ENCODE measurements around the gene NPC2.

DNA sequence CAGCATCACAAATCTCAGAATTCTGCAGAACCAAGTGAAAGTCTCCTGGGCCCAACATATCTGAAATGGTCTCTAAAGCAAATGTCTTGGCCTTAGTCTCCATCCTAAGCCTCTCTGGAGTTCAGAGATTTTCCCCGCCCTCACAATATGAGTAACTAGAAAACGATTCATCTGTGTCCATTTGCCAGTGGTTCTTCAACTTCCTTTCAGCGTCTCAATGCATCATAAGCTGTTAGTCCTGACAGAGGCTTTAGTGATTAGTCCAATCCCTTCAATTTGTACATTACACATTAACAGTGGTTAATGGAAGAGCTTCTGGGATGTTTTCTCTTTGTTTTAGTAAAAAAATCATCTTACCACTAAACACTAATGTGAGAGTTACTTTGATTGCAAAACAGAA, 17.4 kb downstream of the NPC2 start:
- TF ChIP-seq, protein P1, sequence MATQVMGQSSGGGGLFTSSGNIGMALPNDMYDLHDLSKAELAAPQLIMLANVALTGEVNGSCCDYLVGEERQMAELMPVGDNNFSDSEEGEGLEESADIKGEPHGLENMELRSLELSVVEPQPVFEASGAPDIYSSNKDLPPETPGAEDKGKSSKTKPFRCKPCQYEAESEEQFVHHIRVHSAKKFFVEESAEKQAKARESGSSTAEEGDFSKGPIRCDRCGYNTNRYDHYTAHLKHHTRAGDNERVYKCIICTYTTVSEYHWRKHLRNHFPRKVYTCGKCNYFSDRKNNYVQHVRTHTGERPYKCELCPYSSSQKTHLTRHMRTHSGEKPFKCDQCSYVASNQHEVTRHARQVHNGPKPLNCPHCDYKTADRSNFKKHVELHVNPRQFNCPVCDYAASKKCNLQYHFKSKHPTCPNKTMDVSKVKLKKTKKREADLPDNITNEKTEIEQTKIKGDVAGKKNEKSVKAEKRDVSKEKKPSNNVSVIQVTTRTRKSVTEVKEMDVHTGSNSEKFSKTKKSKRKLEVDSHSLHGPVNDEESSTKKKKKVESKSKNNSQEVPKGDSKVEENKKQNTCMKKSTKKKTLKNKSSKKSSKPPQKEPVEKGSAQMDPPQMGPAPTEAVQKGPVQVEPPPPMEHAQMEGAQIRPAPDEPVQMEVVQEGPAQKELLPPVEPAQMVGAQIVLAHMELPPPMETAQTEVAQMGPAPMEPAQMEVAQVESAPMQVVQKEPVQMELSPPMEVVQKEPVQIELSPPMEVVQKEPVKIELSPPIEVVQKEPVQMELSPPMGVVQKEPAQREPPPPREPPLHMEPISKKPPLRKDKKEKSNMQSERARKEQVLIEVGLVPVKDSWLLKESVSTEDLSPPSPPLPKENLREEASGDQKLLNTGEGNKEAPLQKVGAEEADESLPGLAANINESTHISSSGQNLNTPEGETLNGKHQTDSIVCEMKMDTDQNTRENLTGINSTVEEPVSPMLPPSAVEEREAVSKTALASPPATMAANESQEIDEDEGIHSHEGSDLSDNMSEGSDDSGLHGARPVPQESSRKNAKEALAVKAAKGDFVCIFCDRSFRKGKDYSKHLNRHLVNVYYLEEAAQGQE (IDR thresholded peaks at IDR 0.05; ENCODE audit: insufficient read depth in 1 of 2, low read depth in 2 of 2, low read length in 2 of 2) = no peak
- TF ChIP-seq POLR2AphosphoS5 (IDR thresholded peaks at IDR 0.05; ENCODE audit: low read depth, low read length) = no peak
